NCI-H128 (cell line): ENCODE measurements around the gene TEAD3.
"Not testable (repeated sequence)": the region's sequence is repeated elsewhere in the genome, so short reads cannot be mapped to it uniquely, and the experiment has no call there.

Source experiments
- DNase-seq: peaks from one replicate; lab custom pipeline; 2025; ENCODE audit not compliant: unreplicated experiment; lab: John Stamatoyannopoulos, UW

The TEAD3 gene

GRCh38 chr6:35496841-35497570 is at the start of gene TEAD3:
TEAD3 (minus strand) TSS chr6:35497079.
- DNase-seq, result no peak

- no peak for DNase-seq
These were observed 48.0 kb upstream of the TEAD3 start for GRCh38 chr6:35544769-35545361.

- peak; percentile 31 for DNase-seq
These were observed 46.7 kb upstream of the TEAD3 start for GRCh38 chr6:35543459-35544193.

GRCh38 chr6:35541836-35542235 is 45.0 kb upstream of the TEAD3 start:
- DNase-seq, result no peak

GRCh38 chr6:35539223-35539622 is 42.3 kb upstream of the TEAD3 start:
- no peak for DNase-seq

- DNase-seq, result not testable (repeated sequence)
These were observed 39.0 kb upstream of the TEAD3 start for GRCh38 chr6:35535847-35536246.

DNA sequence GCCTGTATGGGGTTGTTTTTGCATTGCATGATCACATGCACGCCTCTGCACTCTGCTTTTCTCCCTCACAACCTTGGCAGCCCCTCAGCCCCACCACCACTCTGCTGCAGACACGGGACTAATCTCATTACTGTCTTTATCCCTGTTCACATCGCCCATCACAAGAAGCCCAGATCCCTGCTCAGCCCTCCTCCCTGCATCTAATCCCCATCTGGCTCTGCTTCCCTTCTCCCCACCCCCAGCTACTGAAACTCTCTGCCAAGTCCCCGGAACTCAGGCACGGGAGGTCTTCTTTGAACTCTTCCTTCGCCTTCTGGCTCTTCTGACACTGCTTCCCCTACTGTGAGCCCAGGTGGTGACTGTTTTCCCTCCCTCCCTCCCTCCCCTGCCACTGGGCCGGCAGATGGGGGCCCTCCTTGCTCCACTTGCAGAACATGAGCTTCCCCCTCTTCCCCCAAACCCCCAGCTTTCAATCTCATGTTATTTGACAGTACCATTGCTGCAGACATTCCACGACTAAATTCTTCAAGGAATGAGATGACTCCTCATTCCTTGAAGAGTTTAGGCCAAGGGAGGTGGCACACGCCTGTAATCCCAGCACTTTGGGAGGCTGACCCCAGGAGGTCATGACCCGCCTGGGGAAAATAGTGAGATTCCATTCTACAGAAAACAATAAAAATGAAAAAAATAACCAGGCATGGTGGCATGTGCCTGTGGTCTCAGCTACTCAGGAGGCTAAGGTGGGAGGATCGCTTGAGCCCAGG is 37.7 kb upstream of the TEAD3 start:
- DNase-seq, result no peak

DNA sequence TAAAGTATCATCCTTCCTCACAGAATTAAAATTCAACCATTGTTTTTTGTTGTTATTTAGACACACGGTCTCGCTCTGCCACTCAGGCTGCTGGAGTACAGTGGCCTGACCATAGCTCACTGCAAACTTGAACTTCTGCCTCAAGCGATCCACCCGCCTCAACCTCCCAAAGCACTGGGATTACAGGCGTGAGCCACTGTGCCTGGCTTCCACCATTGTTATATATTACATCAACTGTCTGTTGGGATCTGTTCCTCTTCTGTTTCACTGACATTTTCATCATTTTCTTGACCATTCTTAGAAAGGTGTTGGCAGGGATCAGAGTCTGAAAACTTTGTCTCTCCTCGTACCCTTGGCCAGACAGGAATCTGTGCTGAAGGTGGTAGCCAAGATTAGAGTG is 37.1 kb upstream of the TEAD3 start:
- DNase-seq, result no peak

DNA sequence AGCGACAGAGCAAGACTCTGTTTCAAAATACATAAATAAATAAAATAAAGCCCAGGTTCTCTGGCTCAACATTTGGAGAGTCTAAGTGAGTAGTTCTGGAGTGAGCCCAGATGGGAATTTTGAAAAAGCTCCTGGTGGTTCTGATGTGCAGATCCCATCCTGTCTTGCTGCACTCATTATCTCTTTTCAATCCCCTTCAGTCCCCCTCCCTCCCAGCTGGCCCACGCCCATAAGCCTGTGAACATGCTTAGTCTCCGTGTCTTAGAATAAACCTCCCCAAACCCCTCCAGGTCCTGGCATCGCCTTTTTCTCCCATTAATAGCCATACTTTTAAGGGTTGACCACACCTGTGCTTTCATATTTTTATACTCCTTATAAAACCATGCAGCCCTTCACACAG is 35.2 kb upstream of the TEAD3 start:
- DNase-seq, result no peak

DNA sequence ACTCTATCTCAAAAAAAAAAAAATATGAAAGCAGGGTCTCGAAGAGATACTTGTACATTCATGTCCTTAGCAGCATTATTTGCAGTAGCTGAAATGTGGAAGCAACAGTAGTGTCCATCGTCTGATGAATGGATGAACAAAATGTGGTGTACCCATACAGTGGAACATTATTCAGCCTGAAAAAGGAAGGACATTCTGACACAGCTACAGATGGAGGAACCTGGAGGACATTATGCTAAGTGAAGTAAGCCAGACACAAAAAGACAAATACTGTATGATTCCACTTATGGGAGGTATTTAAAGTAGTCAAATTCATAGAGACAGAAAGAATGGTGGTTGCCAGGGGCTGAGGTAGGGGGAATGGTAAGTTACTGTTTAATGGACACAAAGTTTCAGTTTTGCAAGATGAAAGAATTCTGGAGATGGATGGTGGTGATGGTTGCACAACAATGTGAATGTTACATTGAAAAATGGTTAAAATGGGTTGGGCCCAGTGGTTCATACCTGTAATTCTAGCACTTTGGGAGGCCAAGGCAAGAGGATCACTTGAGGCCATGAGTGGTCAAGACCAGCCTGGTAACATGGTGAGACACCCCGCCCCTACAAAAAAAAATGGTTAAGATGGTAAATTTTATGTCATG is 27.6 kb upstream of the TEAD3 start:
- no peak for DNase-seq

DNA sequence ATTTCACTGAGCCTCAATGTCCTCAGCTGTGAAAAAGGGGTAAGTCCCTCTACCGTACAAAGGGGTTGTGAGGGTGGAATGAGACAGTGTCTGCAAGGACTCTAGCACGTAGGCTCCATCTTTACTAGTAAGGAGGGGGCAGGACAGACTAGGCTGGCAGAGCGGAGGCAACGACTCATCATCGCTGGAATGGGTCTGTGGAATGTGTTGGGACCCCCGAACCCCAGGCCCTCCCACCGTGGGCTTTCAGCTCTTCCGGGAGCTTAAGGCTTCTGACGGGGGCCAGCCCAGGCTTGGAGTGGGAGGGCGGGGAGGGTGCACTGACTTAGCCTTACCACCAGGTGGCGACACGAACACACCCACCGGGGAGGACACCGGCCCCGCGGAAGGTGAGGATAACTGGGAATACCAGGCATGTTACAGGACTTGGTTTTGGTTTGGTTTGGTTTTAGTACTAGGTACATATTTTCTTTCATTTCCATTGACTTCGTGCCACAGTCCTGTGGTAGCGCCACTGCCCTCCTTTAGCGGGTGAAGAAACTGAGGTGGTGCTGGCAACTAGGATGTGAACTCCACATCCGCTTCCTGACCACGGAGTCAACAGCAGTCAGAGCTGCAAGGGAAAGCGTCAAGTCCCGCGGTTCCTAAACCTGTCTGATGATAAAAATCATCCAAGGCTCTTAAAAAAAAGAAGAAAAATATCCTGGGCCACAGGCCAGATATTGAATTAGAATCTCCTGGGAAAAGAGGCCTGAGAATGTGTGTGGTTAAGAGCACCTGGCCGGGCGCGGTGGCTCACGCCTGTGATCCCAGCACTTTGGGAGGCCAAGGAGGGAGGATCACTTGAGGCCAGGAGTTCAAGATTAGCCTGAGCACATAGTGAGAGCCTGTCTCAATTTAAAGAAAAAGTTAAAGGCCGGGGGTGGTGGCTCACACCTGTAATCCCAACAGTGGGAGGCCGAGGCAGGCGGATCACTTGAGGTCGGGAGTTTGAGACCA is 26.1 kb upstream of the TEAD3 start:
- peak; percentile 11 for DNase-seq

DNA sequence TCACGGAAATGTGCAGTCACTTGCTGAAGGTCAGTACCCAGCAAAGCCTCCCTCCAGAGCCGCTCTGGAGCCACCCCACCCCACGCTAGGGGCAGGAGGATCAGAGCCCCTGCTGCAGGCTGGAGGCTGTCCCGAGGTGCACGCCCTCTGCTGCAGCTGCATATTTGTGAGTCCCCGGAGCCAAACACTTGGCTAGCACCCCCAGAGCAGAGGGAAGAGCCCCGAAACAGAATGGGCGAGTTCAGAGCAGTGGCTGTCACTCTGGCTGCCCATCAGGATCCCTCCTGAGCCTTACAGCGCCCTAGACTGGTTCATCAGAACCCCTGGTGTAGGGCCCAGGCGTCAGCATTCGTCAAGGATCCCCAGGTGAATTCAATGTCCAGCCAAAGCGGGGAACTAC is 25.3 kb upstream of the TEAD3 start:
- no peak for DNase-seq

DNA sequence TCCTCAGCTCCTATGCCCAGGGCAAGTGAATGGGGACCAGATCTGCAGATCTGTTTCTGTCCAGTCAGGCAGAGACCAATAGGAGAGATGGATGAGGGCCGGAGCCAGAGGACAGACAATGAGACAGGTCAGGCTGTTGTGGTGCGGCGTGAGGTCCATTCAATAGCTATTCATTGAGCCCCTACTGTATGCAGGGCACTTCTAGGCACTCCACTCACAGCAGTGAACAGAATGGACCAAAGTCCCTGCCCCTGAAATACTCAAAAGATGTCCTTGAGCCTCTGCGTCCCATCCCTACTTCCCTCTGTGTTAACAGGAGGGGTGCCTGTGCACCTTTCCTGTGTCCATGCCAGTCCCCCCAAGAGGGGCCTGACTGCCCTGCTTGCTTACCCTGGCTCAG is 24.4 kb upstream of the TEAD3 start:
- no peak for DNase-seq

GRCh38 chr6:35519313-35520015 is 22.6 kb upstream of the TEAD3 start:
- no peak for DNase-seq

GRCh38 chr6:35518566-35519312 is 21.9 kb upstream of the TEAD3 start:
- no peak for DNase-seq

DNA sequence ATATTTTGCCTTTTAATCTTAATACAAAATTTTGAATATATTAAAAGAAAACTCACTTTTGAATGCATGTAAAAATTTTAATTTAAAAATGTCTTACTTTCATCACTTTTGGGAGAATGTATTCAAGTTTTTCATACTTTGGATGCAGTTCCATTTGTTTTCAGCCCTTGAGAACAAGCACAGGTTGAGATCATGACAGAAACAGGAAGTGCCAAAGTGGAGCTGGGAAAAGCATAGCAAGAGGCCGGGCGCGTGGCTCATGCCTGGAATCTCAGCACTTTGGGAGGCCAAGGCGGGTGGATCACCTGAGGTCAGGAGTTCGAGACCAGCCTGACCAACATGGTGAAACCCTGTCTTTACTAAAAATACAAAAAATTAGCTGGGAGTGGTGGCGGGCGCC is 21.1 kb upstream of the TEAD3 start:
- not testable (repeated sequence) for DNase-seq

GRCh38 chr6:35516712-35517111 is 19.8 kb upstream of the TEAD3 start:
- DNase-seq, result no peak

- not testable (repeated sequence) for DNase-seq
These were observed 19.1 kb upstream of the TEAD3 start for GRCh38 chr6:35515939-35516338.
